Lower leg skin (tissue), 4 donors: ENCODE results near the gene POLR2E. TPM values are rescaled to one million over a fixed set of nuclear protein-coding genes. Genes with fewer than 3 reads are reported as not detected.

Experiments used
- DNase-seq, 2 donors: peaks; one replicate each; pipeline ENCODE4 v3.0.0-alpha.2; 2019; ENCODE audit warnings: low spot score in 2 of 2
- H3K4me3 ChIP-seq: fragments of 200-600 bp; sonication (generic); 2 replicates; pipeline ENCODE4 v1.5.1; 2017; ENCODE audit warnings: mild to moderate bottlenecking, low read depth; ENCODE audit not compliant: poor library complexity, severe bottlenecking
- POLR2A ChIP-seq, 2 donors: fragments of 450-650 bp; IDR thresholded peaks; one replicate each; pipeline ENCODE4 v1.6.1; 2016 to 2017; ENCODE audit warnings: antibody characterized with exemption in 2 of 2, mild to moderate bottlenecking in 1 of 2, moderate library complexity in 1 of 2
- WGBS, 2 donors: methylation state at CpG; one replicate each; pipeline ENCODE4 v1.1.5; 2018; 5-methylcytosine and 5-hydroxymethylcytosine counted together
- intact Hi-C: fragments of 100-400 bp; cut with DNase I; formaldehyde crosslinking; loops from one replicate; pipeline ENCODE4 v1.15.0; 2023; ENCODE audit warnings: low total_unique reads
- total RNA-seq, 4 donors: library from RNA; depleted of rRNA; stranded (reverse); fragments of >200 nt; gene quantifications; one replicate each; pipeline ENCODE4 v1.1.0, GENCODE V29; 2016
- TF ChIP-seq, protein P1 (sequence below), 3 donors: fragments of 450-650 bp; IDR thresholded peaks; one replicate each; pipeline ENCODE4 v1.5.1; 2016; ENCODE audit warnings: antibody characterized with exemption in 3 of 3, mild to moderate bottlenecking in 3 of 3, moderate library complexity in 2 of 3

POLR2E gene
- total RNA-seq, 4 donors from 2014 or later = 93.3 to 198 (median 123) TPM

- WGBS, 2 donors = 40 to 52% methylated on average over 23 to 24 of the region's 44 CpGs
- TF ChIP-seq, protein P1, sequence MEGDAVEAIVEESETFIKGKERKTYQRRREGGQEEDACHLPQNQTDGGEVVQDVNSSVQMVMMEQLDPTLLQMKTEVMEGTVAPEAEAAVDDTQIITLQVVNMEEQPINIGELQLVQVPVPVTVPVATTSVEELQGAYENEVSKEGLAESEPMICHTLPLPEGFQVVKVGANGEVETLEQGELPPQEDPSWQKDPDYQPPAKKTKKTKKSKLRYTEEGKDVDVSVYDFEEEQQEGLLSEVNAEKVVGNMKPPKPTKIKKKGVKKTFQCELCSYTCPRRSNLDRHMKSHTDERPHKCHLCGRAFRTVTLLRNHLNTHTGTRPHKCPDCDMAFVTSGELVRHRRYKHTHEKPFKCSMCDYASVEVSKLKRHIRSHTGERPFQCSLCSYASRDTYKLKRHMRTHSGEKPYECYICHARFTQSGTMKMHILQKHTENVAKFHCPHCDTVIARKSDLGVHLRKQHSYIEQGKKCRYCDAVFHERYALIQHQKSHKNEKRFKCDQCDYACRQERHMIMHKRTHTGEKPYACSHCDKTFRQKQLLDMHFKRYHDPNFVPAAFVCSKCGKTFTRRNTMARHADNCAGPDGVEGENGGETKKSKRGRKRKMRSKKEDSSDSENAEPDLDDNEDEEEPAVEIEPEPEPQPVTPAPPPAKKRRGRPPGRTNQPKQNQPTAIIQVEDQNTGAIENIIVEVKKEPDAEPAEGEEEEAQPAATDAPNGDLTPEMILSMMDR (IDR thresholded peaks at IDR 0.05) = peak in 1 of 3 donors; percentile 35
- no peak for TF ChIP-seq POLR2A (IDR thresholded peaks at IDR 0.05)
- peak; percentile 89 to 99 for DNase-seq
- no peak overlapping the region for H3K4me3 ChIP-seq
- intact Hi-C loops = loop anchor here (10.0 kb wide), 1 partner anchor 71 kb away; no protein-coding TSS in a partner anchor
These were observed 18.1 kb upstream of the POLR2E start for GRCh38 chr19:1113030-1113985.

- DNase-seq = no peak
- intact Hi-C loops = loop anchor here (10.0 kb wide), 1 partner anchor 72 kb away; no protein-coding TSS in a partner anchor
- 78 to 81% methylated on average over 29 to 37 of the region's 71 CpGs for WGBS, 2 donors
- no peak overlapping the region for H3K4me3 ChIP-seq
- no peak for TF ChIP-seq POLR2A (IDR thresholded peaks at IDR 0.05)
- TF ChIP-seq, protein P1 (IDR thresholded peaks at IDR 0.05) = no peak
These were observed 17.3 kb upstream of the POLR2E start for GRCh38 chr19:1112268-1113029.

DNA sequence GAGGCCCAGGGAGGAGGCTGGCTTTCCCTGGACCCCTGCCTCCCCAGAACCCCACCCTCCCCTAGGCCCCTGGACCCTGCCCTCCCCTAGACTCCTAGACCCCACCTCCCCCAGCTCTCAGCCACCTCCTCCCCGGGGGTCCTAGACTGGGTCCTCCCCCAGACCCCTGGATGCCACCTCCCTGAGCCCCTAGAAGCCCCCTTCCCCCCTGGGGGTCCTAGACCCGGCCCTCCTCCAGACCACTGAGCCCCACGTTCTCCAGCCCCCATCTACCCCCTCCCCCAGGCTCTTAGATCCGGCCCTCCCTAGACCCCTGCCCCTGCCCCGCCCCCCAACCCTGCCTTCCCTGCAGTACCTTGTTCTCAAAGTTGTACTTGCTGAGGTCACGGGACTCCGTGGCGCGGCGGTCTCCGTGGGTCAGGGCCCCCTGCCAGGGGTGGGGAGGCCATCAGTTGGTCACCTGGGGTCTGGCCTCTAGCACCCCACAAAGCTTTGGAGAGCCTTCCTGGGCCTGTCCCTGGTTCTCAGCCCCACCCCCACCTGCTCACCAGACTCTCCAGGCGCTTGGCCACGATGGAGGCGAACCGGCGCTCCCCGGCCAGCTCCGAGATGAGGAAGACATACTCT is 16.6 kb upstream of the POLR2E start:
- H3K4me3 ChIP-seq = no peak overlapping the region
- no peak for TF ChIP-seq POLR2A (IDR thresholded peaks at IDR 0.05)
- TF ChIP-seq, protein P1 (IDR thresholded peaks at IDR 0.05) = no peak
- intact Hi-C loops = loop anchor here (10.0 kb wide), 1 partner anchor 73 kb away; no protein-coding TSS in a partner anchor
- DNase-seq = no peak
- 58 to 59% methylated on average over 9 to 18 of the region's 18 CpGs for WGBS, 2 donors

- intact Hi-C loops = loop anchor here (10.0 kb wide), 1 partner anchor 74 kb away; no protein-coding TSS in a partner anchor
- WGBS, 2 donors = 70 to 85% methylated on average over 15 of the region's 18 CpGs
- TF ChIP-seq, protein P1 (IDR thresholded peaks at IDR 0.05) = no peak
- no peak for TF ChIP-seq POLR2A (IDR thresholded peaks at IDR 0.05)
- DNase-seq = no peak
- H3K4me3 ChIP-seq = no peak overlapping the region
These were observed 15.8 kb upstream of the POLR2E start for GRCh38 chr19:1110809-1111640.
